Activated naive CD8-positive, alpha-beta T cell treated with anti-CD3 and anti-CD28 coated beads, Interleukin-2, amount 50 U/mL, for 24 hours (primary cell): ENCODE data around the gene NDUFV1.
"Not testable (repeated sequence)": the region's sequence is repeated elsewhere in the genome, so short reads cannot be mapped to it uniquely, and the experiment has no call there.

ENCODE experiments used
- ATAC-seq: fragments of 150-1000 bp; cut with Tn5 transposase; one replicate; pipeline ENCODE4 v1.10.0; 2021
- DNase-seq: peaks from one replicate; pipeline ENCODE4 v3.0.0; 2021
- H3K27ac Mint-ChIP-seq: one replicate; pipeline ENCODE4 v1.8.0; 2021; ENCODE audit warnings: mild to moderate bottlenecking, mixed read lengths
- H3K27me3 Mint-ChIP-seq: one replicate; pipeline ENCODE4 v1.8.0; 2021; ENCODE audit warnings: mixed read lengths
- H3K36me3 Mint-ChIP-seq: one replicate; pipeline ENCODE4 v1.8.0; 2021; ENCODE audit warnings: low read depth, mixed read lengths
- H3K4me1 Mint-ChIP-seq: one replicate; pipeline ENCODE4 v1.8.0; 2021; ENCODE audit warnings: mixed read lengths
- H3K4me3 Mint-ChIP-seq: one replicate; pipeline ENCODE4 v1.8.0; 2021; ENCODE audit warnings: mild to moderate bottlenecking, moderate library complexity, mixed read lengths
- H3K9me3 Mint-ChIP-seq: one replicate; pipeline ENCODE4 v1.8.0; 2021; ENCODE audit warnings: mixed read lengths

NDUFV1 gene

DNA sequence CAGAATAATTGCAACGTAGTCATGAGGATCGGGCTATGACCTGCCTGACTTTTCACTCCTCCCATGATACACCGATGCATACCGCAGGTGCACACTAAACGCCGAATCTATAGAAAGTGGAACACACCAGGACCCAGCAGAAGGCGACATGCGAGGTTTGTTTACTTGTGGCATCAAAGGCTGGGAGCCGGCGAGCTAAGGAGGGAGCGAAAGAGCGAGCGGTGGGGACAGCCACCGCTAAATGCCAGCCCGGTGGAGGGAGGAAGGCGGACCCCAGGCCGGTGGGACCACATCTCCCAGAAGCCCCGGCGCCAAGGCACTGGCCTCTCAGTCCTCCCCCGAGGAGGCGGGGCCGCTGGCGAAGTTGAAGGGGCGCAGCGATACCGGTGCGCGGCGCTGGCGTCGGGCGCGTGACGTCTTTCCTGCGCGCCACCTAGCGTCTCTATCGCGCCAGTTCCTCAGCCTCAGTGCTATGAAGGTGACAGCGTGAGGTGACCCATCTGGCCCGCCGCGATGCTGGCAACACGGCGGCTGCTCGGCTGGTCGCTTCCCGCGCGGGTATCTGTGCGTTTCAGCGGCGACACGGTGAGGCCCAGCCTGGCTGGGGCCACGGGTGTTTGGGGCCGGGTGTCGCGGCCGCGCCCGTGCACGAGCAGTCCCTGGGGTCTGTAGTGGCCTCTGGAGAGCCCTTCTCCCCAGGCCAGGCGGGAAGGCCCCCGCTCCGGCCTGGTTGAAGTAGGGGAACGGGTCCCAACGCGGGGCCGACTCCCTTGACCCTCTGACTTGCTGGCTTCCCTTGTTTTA, at the start of gene NDUFV1:
Gene NDUFV1 (plus strand): TSS at position 445 of the 804 bp plus-strand sequence. CDS start 69 bp downstream, at position 514.
- Mint-ChIP-seq H3K9me3 (no peaks in the 10 kb centered on the region), H3K27ac (peak within 1 kb of the TSS; percentile 92), H3K36me3 (peaks cover 17% of the 10 kb centered on the region), H3K4me3 (peak within 1 kb of the TSS; percentile 93), H3K4me1 (peaks cover 23% of the 10 kb centered on the region), H3K27me3 (peaks cover 4% of the 10 kb centered on the region)
- DNase-seq (peak; percentile 98), ATAC-seq (peak; percentile 98)

GRCh38 chr11:67558084-67558772, 48.5 kb upstream of the NDUFV1 start:
- Mint-ChIP-seq H3K4me1 (no peaks in the 10 kb centered on the region), H3K9me3 (no peaks in the 10 kb centered on the region), H3K27ac (no peak overlapping the region), H3K36me3 (no peaks in the 10 kb centered on the region), H3K4me3 (no peak overlapping the region), H3K27me3 (peaks cover 9% of the 10 kb centered on the region)
- DNase-seq (no peak), ATAC-seq (no peak)

DNA sequence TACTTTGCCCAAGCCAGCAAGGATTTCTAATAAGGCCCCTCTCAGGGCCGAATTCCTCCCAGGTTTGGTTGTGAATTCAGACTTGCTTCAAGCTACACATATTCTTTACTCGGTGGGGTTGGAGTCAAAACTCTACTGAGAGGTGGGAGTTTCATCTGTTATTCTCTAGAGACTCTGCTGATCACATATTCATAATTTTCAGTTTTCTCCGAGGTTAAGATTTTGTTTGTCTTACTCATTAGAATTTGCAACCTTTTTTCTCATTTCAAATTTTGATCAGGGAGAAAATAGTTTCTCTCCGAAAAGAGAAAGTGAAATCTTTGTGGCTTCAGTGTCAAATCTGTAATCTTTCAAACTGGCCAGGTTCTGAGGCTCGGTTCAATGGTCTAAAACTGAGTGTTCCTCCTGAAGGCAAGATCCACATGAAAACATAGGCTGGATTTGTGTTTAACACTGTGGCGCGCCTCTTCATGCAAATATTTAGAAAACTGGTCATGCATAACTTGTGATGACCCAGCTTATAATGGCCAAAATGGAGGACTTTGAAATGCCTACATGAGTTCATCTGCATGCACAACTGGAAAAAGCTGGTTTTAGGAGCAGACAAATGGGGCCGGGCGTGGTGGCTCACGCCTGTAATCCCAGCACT, 44.6 kb upstream of the NDUFV1 start:
- Mint-ChIP-seq H3K4me1 (no peaks in the 10 kb centered on the region), H3K4me3 (no peak overlapping the region), H3K36me3 (no peaks in the 10 kb centered on the region), H3K27me3 (peaks cover 11% of the 10 kb centered on the region), H3K9me3 (no peaks in the 10 kb centered on the region), H3K27ac (no peak overlapping the region)
- no peak for ATAC-seq
- no peak for DNase-seq

- DNase-seq (no peak), ATAC-seq (no peak)
- no peak overlapping the region for H3K4me3 Mint-ChIP-seq
- H3K27me3 Mint-ChIP-seq, result peaks cover 16% of the 10 kb centered on the region
- H3K36me3 Mint-ChIP-seq, result no peaks in the 10 kb centered on the region
- H3K4me1 Mint-ChIP-seq, result no peaks in the 10 kb centered on the region
- no peaks in the 10 kb centered on the region for H3K9me3 Mint-ChIP-seq
- H3K27ac Mint-ChIP-seq, result no peak overlapping the region
Measured at GRCh38 chr11:67562963-67563704, 43.6 kb upstream of the NDUFV1 start.

DNA sequence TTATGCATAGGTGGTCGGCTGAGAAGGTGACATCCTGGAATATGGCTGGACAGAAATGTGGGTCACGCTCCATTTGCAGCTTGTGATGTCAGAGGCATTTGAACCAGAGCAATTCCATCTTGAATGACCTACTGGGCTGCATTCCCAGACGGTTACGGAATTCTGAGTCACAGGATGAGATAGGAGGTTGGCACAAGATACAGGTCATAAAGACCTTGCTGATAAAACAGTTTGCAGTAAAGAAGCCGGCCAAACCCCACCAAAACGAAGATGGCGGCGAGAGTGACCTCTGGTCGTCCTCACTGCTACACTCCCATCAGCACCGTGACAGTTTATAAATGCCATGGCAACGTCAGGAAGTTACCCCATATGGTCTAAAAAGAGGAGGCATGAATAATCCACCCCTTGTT, 43.0 kb upstream of the NDUFV1 start:
- H3K27me3 Mint-ChIP-seq, result peaks cover 16% of the 10 kb centered on the region
- DNase-seq, H3K27ac Mint-ChIP-seq, H3K4me3 Mint-ChIP-seq, H3K36me3 Mint-ChIP-seq, H3K4me1 Mint-ChIP-seq, H3K9me3 Mint-ChIP-seq, ATAC-seq: not testable (repeated sequence)

DNA sequence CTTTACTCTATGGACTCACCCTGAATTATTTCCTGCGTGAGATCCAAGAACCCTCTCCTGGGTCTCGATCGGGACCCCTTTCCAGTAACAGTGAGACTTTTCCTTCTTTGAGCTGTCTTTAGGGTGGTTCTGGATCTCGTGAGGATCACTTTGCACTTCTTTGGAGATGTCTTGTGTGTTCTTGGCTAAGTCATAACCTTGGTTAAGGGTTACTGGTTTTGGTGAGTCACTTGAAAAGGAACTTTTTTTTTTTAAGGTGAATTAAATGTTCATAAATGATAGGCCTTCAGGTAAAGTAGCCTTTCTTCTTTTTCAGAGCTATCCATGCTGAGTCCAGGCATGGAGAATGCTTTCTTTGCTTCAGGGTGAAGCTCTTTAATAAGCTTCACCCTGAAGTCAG, 42.5 kb upstream of the NDUFV1 start:
- DNase-seq (no peak), ATAC-seq (no peak)
- H3K27me3 Mint-ChIP-seq, result peaks cover 16% of the 10 kb centered on the region
- no peaks in the 10 kb centered on the region for H3K36me3 Mint-ChIP-seq
- no peak overlapping the region for H3K27ac Mint-ChIP-seq
- no peaks in the 10 kb centered on the region for H3K9me3 Mint-ChIP-seq
- H3K4me1 Mint-ChIP-seq, result no peaks in the 10 kb centered on the region
- H3K4me3 Mint-ChIP-seq, result no peak overlapping the region

- H3K27me3 Mint-ChIP-seq, result peaks cover 13% of the 10 kb centered on the region
- H3K4me1 Mint-ChIP-seq, result no peaks in the 10 kb centered on the region
- no peaks in the 10 kb centered on the region for H3K36me3 Mint-ChIP-seq
- H3K4me3 Mint-ChIP-seq, result no peak overlapping the region
- H3K9me3 Mint-ChIP-seq, result no peaks in the 10 kb centered on the region
- DNase-seq (no peak), ATAC-seq (no peak)
- H3K27ac Mint-ChIP-seq, result no peak overlapping the region
Measured at GRCh38 chr11:67571443-67571842, 35.3 kb upstream of the NDUFV1 start.

- Mint-ChIP-seq H3K4me1 (no peaks in the 10 kb centered on the region), H3K27ac (no peak overlapping the region), H3K4me3 (no peak overlapping the region), H3K36me3 (no peaks in the 10 kb centered on the region), H3K27me3 (peaks cover 16% of the 10 kb centered on the region), H3K9me3 (no peaks in the 10 kb centered on the region)
- DNase-seq, result no peak
- no peak for ATAC-seq
Measured at GRCh38 chr11:67572305-67572704, 34.4 kb upstream of the NDUFV1 start.

GRCh38 chr11:67572747-67573419, 33.9 kb upstream of the NDUFV1 start:
- H3K27me3 Mint-ChIP-seq, result peaks cover 11% of the 10 kb centered on the region
- no peaks in the 10 kb centered on the region for H3K9me3 Mint-ChIP-seq
- ATAC-seq (no peak), DNase-seq (no peak)
- no peak overlapping the region for H3K27ac Mint-ChIP-seq
- no peak overlapping the region for H3K4me3 Mint-ChIP-seq
- H3K36me3 Mint-ChIP-seq, result no peaks in the 10 kb centered on the region
- no peaks in the 10 kb centered on the region for H3K4me1 Mint-ChIP-seq

DNA sequence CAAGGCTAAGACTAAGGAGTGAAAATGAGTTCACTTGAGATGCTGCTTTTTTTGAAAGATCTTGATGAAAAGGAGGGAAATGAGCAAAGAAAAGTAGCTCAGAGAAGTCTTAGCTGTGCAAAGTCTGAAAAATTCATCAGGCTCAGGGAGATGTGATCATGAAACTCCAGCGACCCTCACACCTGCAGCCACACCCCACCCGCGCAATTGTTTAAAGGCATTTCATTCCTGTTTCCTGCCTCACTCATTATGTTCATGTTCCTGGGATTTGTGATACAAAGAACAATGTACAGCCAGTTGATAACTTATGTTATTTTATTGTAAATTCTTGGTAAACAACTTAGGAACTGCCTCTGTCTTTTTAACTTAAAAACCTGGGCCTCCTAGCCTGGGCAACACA, 31.8 kb upstream of the NDUFV1 start:
- Mint-ChIP-seq H3K36me3 (no peaks in the 10 kb centered on the region), H3K4me3 (no peak overlapping the region), H3K27me3 (peaks cover 19% of the 10 kb centered on the region), H3K27ac (no peak overlapping the region), H3K9me3 (no peaks in the 10 kb centered on the region), H3K4me1 (peaks cover 10% of the 10 kb centered on the region)
- DNase-seq (no peak), ATAC-seq (no peak)

- Mint-ChIP-seq H3K36me3 (no peaks in the 10 kb centered on the region), H3K27ac (no peak overlapping the region), H3K27me3 (peaks cover 29% of the 10 kb centered on the region), H3K9me3 (no peaks in the 10 kb centered on the region), H3K4me1 (peaks cover 17% of the 10 kb centered on the region), H3K4me3 (no peak overlapping the region)
- DNase-seq, result no peak
- no peak for ATAC-seq
Measured at GRCh38 chr11:67576735-67577475, 29.8 kb upstream of the NDUFV1 start.

- H3K27ac Mint-ChIP-seq, result no peak overlapping the region
- H3K36me3 Mint-ChIP-seq, result no peaks in the 10 kb centered on the region
- H3K27me3 Mint-ChIP-seq, result peaks cover 33% of the 10 kb centered on the region
- no peak for DNase-seq
- no peak overlapping the region for H3K4me3 Mint-ChIP-seq
- H3K4me1 Mint-ChIP-seq, result peaks cover 27% of the 10 kb centered on the region
- no peaks in the 10 kb centered on the region for H3K9me3 Mint-ChIP-seq
- ATAC-seq, result no peak
Measured at GRCh38 chr11:67577951-67578350, 28.8 kb upstream of the NDUFV1 start.

GRCh38 chr11:67581469-67581868, 25.3 kb upstream of the NDUFV1 start:
- peaks cover 50% of the 10 kb centered on the region for H3K4me1 Mint-ChIP-seq
- no peak overlapping the region for H3K27ac Mint-ChIP-seq
- no peak for ATAC-seq
- no peak for DNase-seq
- H3K36me3 Mint-ChIP-seq, result peaks cover 19% of the 10 kb centered on the region
- peaks cover 27% of the 10 kb centered on the region for H3K27me3 Mint-ChIP-seq
- H3K9me3 Mint-ChIP-seq, result no peaks in the 10 kb centered on the region
- no peak overlapping the region for H3K4me3 Mint-ChIP-seq
